ENCODE data around the gene RNPEP. TPM values are rescaled to one million over a fixed set of nuclear protein-coding genes. Genes with fewer than 3 reads are reported as not detected.

RNPEP gene
- total RNA-seq, 2 donors from 2014 or later, result 22.4 to 26.1 TPM

DNA sequence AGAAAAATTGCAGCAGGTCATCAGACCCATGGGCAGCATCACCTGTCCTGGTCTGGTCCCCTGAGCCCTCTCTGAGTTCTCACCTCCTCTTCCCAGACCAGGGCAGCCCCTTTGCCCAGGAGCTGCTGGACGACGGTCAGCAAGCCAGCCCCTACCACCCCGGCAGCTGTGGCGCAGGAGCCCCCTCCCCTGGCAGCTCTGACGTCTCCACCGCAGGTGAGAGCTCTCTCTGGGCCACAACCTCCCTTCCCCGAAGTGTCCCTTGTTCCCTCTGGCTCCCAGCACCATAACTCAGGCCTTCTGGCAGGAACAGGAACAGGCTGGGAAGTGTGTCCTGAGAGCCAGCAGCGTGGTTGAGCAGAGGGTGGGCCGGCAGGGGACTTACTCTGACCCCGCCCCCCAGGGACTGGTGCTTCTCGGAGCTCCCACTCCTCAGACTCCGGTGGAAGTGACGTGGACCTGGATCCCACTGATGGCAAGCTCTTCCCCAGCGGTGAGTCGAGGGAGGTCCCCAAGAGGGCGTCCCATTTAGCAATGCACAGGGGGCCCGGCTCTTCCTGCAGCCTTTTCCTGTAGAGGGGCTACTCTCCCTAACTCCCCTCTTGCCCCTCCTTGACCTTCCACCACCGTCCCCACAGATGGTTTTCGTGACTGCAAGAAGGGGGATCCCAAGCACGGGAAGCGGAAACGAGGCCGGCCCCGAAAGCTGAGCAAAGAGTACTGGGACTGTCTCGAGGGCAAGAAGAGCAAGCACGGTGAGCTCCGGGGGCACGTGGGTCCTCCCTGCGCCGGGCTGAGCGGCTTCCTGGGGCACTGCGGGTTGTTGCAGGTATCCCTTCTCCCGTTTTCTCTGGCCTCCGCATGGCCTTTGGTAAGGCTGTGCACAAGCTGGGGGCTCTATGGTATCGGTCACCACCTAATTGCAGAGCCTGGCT lies 30.4 kb downstream of the RNPEP start:
- Histone ChIP-seq H3K4me3 (no peak overlapping the region), H3K4me1 (peaks cover 0 to 7% of the 10 kb centered on the region in 2 donors), H3K9me3 (no peaks in the 10 kb centered on the region), H3K27ac (no peak overlapping the region), H3K27me3 (no peaks in the 10 kb centered on the region), H3K36me3 (no peaks in the 10 kb centered on the region)
- DNase-seq (ENCODE audit: low spot score), result no peak
- TF ChIP-seq, protein P1, sequence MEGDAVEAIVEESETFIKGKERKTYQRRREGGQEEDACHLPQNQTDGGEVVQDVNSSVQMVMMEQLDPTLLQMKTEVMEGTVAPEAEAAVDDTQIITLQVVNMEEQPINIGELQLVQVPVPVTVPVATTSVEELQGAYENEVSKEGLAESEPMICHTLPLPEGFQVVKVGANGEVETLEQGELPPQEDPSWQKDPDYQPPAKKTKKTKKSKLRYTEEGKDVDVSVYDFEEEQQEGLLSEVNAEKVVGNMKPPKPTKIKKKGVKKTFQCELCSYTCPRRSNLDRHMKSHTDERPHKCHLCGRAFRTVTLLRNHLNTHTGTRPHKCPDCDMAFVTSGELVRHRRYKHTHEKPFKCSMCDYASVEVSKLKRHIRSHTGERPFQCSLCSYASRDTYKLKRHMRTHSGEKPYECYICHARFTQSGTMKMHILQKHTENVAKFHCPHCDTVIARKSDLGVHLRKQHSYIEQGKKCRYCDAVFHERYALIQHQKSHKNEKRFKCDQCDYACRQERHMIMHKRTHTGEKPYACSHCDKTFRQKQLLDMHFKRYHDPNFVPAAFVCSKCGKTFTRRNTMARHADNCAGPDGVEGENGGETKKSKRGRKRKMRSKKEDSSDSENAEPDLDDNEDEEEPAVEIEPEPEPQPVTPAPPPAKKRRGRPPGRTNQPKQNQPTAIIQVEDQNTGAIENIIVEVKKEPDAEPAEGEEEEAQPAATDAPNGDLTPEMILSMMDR (IDR thresholded peaks at IDR 0.05), result no peak

DNA sequence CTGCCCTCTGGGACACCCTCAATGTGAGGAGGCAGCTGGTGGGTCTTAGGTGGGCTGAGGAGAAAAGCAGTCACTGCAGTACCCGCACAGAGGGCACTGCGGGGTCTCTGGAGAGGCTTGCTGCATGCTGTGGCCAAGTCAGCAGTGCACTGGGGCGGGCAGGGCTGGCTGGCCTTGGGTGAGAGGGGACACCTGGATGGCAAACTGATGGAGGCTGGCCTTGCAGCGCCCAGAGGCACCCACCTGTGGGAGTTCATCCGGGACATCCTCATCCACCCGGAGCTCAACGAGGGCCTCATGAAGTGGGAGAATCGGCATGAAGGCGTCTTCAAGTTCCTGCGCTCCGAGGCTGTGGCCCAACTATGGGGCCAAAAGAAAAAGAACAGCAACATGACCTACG lies 31.2 kb downstream of the RNPEP start:
- TF ChIP-seq, protein P1 (IDR thresholded peaks at IDR 0.05), result no peak
- no peak for DNase-seq (ENCODE audit: low spot score)
- no peaks in the 10 kb centered on the region for H3K27me3 ChIP-seq

DNA sequence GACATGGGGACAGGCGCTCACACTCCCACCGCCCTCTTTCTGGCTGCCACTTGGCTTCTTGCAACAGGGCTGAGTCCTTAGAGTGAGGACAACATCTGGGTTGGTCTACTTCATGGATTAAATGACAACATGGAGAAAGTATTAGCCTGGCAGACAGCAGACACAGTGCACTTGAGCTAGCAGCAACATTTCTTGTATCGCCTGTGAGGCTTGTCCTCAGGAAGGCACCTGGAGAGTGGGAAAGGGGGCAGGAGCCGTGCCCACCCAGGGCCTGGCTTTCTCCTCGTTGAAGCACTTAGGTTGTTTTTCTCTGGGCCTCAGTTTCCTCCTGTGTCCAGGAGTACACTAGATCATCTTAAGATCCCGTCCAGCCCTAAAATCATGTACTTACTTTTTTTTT lies 31.6 kb downstream of the RNPEP start:
- Histone ChIP-seq H3K4me1 (peaks cover 0 to 14% of the 10 kb centered on the region in 2 donors), H3K9me3 (no peaks in the 10 kb centered on the region), H3K27ac (no peak overlapping the region), H3K36me3 (no peaks in the 10 kb centered on the region), H3K27me3 (no peaks in the 10 kb centered on the region), H3K4me3 (no peak overlapping the region)
- TF ChIP-seq, protein P1 (IDR thresholded peaks at IDR 0.05), result no peak
- no peak for DNase-seq (ENCODE audit: low spot score)

More for the DNA sequence above, 31.2 kb downstream of the RNPEP start:
- Histone ChIP-seq H3K4me3 (no peak overlapping the region), H3K9me3 (no peaks in the 10 kb centered on the region), H3K4me1 (peaks cover 0 to 14% of the 10 kb centered on the region in 2 donors), H3K36me3 (no peaks in the 10 kb centered on the region), H3K27ac (no peak overlapping the region)

DNA sequence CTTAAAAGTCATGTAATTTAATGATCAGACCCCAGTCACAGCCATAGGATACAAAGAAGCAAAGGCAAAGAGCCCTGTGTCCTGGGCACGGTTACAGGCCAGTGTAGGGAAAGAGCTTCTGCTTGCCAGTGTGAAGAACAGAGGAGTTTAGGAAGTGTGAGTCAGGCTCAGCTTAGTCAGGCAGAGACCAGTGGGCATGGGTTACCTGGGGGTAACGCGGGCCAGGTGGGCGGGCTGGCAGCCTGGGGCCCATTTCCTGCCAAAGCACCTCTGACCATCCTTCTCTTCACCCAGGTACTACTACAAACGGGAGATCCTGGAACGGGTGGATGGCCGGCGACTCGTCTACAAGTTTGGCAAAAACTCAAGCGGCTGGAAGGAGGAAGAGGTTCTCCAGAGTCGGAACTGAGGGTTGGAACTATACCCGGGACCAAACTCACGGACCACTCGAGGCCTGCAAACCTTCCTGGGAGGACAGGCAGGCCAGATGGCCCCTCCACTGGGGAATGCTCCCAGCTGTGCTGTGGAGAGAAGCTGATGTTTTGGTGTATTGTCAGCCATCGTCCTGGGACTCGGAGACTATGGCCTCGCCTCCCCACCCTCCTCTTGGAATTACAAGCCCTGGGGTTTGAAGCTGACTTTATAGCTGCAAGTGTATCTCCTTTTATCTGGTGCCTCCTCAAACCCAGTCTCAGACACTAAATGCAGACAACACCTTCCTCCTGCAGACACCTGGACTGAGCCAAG lies 32.6 kb downstream of the RNPEP start:
- Histone ChIP-seq H3K27ac (no peak overlapping the region), H3K4me1 (peaks cover 0 to 9% of the 10 kb centered on the region in 2 donors), H3K9me3 (no peaks in the 10 kb centered on the region), H3K27me3 (no peaks in the 10 kb centered on the region), H3K4me3 (no peak overlapping the region), H3K36me3 (no peaks in the 10 kb centered on the region)
- DNase-seq (ENCODE audit: low spot score), result no peak
- TF ChIP-seq, protein P1 (IDR thresholded peaks at IDR 0.05), result no peak

DNA sequence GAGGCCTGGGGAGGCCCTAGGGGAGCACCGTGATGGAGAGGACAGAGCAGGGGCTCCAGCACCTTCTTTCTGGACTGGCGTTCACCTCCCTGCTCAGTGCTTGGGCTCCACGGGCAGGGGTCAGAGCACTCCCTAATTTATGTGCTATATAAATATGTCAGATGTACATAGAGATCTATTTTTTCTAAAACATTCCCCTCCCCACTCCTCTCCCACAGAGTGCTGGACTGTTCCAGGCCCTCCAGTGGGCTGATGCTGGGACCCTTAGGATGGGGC lies 33.2 kb downstream of the RNPEP start:
- Histone ChIP-seq H3K4me3 (no peak overlapping the region), H3K4me1 (peaks cover 0 to 7% of the 10 kb centered on the region in 2 donors), H3K27ac (no peak overlapping the region), H3K27me3 (no peaks in the 10 kb centered on the region), H3K36me3 (no peaks in the 10 kb centered on the region), H3K9me3 (no peaks in the 10 kb centered on the region)
- TF ChIP-seq, protein P1 (IDR thresholded peaks at IDR 0.05), result no peak
- no peak for DNase-seq (ENCODE audit: low spot score)
